CD4-positive, alpha-beta T cell treated with Interleukin-6 for 4 hours (primary cell): ENCODE measurements around the gene PDK4.
"Not testable (repeated sequence)": the region's sequence is repeated elsewhere in the genome, so short reads cannot be mapped to it uniquely, and the experiment has no call there.

Source experiments
- DNase-seq: peaks from one replicate; pipeline ENCODE4 v3.0.0-alpha.2; 2020; ENCODE audit warnings: mixed read lengths

The PDK4 gene

DNA sequence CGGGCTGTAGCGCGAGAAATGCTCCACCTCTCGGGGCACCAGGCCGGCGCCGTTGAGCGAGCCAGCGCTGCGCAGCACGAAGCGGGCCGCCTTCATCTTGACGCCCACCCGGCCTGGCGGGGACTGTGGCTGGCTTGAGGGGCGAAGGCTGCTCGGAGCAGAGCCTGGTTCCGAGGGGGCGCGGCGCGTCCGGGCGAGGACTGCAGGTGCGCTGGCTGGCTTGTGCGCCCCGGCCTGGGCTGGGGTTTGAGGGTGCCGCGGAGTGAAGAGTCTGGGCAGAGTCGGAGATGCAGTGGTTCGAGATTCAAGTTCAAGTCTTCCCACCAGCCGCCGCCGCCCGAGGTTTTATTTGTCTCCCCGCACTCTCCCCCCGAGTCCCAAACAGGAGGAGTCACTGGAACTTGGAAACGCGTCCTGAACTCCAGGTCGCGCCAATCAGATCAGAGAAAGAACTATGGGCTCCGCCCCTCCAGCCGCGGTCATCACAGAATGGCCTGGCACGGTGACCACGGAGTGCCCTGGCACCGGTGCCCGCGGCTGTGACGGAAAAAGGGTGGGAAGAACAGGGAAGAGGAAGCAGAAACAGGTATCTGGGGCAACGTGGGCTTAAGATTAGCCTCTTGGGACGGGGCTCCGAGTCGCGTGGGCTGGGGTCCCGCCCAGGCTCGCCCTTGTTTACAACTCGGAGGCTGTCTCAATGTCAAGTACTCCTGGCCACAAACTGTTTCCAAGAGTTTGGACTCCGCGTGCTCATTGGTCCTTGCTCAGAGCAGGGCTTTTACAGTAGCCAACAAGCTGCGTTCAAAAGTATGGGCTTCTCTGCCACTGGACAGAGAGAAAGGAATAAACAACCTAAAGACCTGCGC lies at the start of gene PDK4:
PDK4 (minus strand) TSS at position 319 of the 866 bp plus-strand sequence; CDS start at position 96, 223 bp downstream.
- DNase-seq, result no peak

DNA sequence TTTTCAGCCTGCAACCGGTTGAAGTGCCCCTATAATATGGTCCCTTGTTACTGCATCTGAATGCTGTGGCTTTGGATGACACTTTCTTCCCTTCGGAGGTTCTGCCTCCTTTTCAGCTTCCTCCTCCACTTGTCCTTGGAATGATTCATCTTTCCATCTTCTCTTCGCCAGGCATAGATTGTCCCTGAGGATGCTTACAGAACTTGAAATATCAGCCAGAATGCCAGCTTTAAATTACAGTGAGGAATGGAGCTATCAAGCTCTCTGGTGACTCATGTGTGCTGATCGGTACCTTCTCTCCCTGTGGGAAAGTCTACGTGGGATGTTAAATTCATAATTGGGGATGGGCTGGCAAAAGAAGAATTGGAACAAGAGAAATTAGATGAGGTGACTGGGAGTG lies 45.9 kb upstream of the PDK4 start:
- DNase-seq, result no peak

DNA sequence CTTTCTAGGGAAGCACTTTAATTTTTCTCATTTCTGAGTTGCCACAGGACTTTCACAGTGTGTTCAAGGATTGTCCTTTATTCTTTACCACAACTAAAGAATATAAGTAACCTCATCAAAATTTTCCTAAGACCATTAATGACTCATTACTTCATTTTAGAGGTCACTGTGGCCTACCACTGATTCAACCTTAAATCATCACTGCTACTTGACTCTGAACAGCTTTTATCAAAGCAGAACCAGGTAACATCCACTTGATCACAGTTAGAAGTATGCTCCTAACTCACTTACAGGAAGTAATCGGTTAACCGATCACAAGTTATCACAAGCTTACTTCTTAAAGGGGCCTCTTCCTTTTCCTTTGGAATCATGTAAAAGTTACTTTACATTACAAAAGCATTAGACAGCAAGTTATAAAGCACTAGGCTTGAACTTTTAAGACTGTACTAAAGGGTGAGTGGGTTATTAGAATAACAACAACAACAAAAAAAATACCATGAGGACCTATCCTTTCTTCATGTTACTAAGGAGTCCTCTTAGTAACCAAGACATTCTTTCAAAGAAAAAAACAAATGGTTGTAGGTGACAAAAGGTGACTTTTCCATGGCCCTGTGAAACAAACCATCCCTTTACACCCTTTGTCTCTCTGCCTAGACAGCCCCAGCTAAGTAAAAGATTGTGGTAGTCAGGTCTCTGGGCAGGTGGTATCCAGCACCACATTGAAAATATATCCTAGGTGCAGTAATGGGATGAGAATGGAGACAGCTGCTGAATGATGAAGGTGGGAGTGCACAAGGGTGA lies 40.0 kb upstream of the PDK4 start:
- DNase-seq, result no peak

DNA sequence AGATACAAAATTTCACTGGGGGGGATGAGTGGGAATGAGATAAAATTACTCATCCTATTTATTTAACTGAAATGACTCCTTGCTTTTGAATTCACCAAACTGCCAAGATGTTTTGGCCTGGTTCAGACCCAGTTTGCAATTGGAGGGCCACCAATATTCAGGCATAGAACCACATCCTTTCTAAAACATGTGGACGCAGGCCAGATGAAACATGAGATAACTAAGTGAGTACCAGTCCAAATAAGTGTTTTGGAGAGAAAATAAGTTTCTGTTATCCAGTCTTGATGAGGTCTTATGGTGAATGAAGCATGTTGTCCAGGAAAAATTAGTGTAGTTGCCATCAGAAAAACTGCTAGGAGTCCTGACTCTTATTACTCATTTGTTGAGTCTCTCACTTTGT lies 36.3 kb upstream of the PDK4 start:
- DNase-seq, result no peak

DNA sequence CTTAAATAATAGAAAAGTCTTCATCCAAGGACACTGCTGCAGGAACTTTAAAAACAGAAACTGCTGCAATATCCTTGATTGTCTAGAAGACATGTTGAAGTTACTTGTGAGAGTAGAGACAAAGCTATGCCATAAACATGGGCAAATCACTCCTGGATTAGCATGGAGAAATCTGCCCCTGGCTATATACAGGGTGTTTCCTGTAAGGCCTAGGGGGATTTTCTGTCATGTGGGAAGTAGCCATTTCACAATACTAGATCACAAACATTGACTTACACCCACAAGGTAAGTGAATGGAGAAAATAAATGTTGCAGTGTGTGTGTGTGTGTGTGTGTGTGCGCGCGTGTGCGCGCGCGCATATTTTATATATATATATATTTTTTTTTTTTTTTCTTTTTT lies 35.2 kb upstream of the PDK4 start:
- no peak for DNase-seq

DNA sequence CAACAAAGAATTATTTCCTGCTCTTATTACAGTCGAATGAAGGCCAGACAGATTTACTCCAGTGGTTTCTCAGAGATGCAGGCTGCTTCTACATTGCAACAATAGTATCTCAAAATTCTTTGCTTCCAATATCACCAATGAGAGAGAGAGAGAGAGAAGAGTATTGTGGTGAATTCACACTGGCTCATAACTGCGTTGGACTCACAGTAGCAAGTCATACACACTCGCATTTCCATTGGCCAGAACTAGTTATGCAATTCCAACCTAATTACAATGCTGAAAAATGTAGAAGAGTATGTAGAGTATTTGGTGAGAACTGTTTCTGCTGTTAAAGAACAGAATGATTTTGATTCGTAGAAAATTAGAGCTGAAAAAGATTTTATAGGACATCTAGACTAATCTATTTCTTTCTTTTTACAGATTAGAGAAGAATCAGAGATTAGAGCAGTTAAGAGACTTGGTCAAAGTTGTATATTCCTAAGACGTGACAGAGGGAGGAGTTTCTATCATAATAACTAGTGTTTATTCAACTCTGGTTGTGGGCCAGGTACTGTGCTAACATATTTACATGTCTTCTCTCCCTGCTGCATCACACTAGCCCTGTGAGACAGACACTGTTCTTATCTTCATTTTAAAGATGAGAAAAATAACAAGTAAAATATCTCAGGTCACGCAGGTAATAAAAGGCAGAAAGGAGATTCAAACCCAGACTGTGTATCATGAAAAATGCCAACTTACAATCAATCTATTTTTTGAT lies 34.6 kb upstream of the PDK4 start:
- no peak for DNase-seq

DNA sequence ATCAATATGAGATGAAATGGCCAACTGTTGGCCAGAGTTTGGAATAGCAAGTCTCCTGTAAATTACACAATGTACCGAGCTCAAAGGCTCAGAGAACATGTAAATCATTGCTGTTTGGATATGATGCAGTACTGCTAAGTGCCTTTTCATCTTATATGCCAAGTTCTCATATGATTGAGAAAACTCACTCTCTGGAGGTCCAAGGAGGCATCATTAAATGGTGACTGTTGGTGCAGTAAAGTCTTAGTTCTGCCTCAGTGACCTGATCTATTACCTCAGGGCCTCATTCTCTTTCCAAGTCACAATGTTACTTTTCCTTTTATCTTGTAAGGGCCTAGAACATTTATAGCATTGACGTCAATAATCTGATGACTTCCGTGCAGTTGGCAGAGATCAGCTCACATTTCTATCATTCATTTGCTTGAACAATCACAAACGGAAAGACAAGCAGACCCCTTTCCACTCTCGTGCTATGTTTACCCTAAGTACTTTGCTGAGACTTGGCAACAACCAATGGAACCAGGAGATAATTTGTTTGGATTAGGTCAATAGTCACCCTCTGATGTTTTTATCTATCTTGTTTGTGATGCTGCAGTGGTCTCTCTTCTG lies 32.6 kb upstream of the PDK4 start:
- DNase-seq, result no peak

DNA sequence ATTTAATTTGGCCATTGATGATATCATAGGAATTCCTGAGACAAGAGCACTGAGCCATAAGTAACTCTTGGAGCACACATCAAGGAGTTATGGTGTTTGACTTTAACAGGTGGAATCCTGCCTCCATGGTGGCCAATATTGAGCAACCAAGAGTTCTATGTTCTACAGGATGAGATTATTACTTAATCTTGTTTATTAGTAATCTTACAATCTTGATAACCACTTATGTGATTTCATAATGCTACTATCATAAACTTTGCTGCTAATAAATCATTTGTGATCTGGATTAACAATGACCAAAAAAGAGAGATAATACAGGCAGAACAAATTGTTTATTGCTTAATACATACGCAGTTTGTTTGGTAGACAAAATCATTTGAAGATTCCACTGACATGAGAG lies 27.5 kb upstream of the PDK4 start:
- no peak for DNase-seq

DNA sequence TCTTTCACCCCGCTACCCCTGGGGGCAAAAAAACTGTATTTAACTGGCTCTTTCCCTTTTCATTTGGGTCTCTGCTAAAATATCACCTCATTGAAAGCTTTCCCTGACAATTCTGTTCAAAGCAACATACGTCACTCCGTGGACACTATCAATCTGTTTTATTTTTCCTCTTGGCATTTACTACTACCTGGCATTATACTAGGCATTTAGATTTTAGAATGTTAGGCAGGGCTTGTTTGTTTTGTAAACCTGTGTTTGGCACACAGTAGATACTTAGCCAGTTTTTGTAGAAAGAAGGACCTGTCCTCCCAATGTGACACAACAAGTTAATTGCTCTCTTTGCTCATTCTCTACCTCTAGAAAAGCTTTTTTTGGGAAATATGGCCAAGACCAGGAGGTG lies 26.5 kb upstream of the PDK4 start:
- no peak for DNase-seq

DNA sequence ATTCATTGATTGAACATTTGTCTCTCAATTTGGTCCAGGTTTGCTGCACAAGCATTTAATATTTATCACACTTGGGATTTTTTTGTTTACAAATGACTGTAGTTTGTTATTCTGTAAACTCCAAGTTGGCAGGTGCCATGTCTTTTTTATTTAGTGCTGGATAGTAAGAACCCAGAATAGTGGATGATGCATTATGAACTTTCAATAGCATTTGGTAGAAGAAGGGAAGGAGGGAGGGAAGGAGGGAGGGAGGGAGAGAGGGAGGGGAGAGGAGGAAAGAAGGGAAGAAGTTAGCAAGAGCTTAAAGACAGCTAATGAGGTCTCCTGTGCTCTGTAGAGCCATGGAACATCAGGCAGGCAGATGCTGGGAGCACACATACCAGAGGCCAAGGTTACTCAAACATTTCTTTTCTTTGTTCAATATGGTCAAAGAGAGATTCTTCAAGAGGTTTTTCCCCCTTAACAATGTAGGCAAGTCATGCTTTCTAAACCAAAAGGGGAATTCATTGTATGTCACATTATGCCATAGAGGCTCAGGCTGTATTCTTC lies 25.8 kb upstream of the PDK4 start:
- no peak for DNase-seq

DNA sequence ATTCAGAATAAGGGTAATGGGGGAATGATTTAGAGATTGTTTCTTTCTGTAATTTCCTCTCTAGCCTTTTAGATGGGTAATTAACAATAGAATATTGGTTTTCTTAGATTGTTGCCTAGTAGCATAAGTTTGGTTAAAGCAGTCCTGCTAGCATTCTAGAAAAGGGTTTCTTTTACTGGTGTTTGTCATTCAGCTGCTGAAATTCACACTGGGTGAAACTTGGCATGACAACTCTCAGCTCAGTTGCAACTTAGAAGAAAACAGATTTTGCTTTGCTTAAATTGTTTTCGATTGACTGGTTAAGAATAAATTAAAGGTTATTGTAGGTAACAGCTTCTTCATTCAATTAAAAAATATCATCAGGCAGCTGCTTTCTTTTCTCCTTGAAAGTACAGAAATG lies 25.1 kb upstream of the PDK4 start:
- DNase-seq, result no peak

DNA sequence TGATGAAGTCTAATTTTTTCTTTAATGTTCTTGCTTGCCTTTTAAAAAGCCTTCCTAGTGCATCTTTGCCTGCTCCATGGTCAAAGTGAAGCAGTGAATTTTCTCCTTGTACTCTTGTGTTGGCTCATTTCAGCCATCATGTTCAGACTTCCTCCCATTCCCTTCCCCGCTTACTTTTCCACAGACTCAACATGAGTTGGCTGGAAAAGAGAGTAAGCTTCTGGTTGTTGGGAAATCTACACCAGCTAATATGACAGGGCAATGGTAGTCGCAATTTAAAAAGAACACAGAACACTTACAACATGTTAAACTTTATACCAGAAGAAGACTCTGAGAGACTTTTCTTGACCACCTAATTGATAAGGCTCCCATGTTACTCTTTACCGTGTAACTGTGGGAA lies 24.3 kb upstream of the PDK4 start:
- DNase-seq, result no peak

DNA sequence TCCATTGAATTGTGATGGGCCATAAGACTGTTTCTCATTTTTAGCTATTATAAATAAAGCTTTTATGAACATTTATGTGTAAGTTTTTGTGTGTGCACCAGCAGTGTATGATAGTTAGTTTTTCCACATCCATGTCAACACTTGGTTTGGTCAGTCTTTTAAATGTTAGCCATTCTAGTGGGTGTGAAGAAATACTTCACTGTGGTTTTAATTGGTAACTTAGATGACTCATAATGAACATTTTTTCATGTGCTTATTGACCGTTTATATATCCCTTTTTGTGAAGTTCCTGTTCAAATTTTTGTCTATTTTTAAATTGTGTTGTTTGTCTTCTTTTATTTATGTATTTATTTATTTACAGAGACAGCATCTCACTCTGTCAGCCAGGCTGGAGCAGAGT lies 23.6 kb upstream of the PDK4 start:
- DNase-seq, result no peak

DNA sequence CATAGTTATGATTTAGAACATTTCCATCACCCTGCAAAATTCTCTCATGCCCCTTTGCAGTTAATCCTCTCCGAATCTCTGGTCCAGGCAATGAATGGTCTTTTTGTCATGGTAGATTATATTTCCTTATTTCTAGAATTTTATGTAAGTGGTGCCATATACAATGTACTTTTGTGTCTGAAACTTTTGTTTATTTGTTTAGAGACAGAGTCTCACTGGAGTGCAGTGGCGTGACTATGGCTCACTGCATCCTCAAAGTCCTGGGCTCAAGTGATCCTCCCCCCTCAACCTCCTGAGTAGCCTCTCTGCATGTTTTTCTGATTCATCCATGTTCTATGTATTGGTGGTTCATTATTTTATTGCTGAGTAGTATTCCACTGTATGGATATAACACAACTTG lies 23.2 kb upstream of the PDK4 start:
- DNase-seq, result no peak

DNA sequence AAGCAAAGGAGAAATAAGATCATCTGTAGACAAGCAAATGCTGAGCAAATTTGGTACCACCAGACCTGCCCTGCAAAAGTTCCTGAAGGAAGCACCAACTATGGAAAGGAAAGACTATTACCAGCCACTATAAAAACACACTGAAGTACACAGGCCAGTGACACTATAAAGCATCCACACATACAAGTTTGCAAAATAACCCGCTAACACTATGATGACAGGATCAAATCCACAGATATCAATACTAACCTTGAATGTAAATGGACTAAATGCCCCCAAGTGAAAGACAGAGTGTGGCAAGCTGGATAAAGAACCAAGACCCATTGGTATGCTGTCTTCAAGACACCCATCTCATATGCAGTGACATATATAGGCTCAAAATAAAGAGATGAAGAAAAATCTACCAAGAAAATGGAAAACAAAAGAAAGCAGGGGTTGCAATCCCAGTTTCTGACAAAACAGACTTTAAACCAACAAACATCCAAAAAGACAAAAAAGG lies 18.2 kb upstream of the PDK4 start:
- no peak for DNase-seq

DNA sequence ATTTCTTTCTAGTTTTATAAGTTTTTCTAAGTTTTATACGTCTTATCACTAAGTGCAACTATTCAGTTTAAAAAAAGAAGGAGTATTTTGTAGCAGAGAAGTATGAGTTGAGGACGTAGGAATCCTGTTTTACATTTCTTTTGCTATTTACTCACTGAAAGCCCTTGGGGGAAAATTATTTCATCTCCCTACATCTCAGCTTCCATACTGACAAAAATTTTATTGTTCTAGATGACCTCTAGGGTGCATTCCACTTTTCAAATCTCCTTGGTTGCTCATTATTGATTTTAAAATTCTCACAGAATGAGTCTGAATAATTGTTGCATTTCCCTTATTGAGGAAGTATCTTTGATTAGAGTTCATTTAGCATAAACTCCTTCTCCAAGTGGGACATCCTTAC lies 14.9 kb upstream of the PDK4 start:
- DNase-seq, result no peak

DNA sequence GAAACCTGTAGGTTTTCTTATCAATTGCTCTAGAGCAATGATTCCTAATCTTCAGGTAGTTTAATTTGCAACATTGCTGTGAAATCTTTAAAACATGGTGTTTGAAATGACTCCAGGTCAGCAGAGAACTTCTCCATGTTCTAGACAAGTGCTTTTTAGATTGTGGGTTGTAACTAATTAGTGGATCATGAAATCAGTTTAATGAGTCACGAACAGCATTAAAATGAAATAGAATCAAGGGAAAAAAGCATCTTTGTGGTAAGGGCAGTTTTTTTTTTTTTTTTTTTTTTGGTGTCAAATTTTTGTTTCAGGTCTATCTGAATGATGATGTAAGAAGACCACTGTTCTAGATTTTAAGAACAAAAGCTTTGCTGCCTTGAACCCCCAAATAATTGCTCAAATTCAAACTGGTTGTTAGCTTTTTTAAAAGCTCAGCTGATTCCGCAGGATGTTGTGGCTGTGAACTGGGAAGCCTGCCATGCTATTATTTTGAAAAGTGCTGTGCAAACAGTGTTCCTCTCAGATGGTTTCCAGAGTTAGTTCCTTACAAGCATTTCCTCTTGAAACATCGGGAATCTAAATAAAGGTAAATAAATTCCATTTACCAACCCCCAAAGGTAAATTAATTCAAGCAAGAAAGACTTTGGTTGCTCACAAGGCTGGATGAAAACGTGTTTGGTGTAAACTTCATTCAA lies 13.1 kb upstream of the PDK4 start:
- DNase-seq, result no peak

DNA sequence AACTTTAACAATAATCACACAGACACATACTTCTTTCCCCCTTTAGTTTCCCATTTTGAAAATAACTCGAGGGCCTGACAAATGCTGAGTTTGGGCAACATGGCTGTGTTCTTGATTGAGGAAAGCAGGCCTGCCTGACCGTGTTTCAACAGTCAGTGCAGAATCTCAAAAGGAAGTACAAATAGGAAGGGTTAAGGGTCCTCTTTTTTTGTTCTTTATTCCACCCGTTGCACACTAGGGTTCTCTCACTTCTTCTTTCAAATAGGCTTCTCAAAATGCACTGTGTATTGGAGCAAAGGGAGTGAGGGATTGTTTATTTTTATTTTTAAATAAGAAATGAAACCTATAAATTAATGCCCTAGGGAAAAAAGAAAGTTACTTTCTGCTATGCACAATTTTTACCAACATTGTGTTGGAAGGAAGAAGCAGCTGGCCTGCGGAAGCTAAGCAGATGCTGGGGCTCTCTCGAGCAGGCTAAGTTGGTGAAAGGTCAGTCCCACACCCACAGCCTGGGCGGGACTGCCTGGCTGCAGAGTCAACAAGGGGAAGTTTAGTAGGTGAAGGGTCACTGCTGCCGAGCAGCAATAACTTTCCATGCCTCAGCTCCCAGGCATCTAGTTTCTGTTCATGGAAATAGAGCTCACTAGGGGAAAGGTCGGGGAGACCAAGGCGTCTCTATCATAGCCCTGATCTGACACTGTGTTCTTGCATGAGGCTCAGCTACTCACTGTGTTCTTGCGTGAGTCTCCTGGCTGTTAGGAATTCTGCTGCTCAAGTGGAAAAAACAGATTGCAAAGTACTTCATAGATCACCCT lies 12.2 kb upstream of the PDK4 start:
- no peak for DNase-seq

DNA sequence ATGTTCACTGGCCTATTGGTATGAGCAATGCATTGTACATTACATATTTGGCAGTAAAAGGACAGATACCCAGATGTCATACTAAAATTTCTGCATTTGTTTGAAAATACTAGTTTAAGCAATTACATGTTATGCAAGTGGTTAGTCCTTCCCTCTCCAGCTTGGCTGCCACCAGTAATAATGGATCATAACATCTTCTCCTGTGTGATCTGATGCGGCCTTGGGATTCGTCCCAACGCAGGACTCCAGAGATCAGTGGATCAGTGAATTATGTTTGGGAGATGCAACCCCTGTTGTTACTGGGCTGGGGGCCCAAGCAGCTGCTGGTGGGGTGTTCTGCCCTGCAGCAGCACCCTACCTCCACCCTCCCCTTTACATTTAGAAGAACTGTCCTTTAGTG lies 11.2 kb upstream of the PDK4 start:
- DNase-seq, result no peak

DNA sequence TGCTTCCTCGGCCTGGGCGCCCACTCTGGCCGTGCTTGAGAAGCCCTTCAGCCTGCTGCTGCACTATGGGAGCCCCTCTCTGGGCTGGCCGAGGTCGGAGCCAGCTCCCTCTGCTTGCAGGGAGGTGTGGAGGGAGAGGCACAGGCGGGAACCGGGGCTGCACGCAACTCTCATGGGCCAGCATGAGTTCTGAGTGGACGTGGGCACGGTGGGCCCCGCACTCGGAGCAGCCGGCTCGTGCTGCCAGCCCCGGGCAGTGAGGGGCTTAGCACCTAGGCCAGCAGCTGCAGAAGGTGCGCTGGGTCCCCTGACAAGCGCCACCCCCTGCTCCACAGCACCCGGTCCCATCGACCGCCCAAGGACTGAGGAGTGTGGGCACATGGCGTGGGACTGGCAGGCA lies 9.0 kb upstream of the PDK4 start:
- DNase-seq, result no peak

DNA sequence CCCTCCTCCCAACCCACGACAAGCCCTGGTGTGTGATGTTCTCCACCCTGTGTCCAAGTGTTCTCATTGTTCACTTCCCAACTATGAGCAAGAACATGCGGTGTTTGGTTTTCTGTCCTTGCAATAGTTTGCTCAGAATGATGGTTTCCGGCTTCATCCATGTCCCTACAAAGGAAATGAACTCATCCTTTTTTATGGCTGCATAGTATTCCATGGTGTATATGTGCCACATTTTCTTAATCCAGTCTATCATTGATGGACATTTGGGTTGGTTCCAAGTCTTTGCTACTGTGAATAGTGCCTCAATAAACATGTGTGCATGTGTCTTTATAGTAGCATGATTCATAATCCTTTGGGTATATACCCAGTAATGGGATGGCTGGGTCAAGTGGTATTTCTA lies 8.5 kb upstream of the PDK4 start:
- not testable (repeated sequence) for DNase-seq
